ENCODE data around the gene SLC22A2. TPM values are rescaled to one million over a fixed set of nuclear protein-coding genes. Genes with fewer than 3 reads are reported as not detected.

The SLC22A2 gene
- total and polyA plus RNA-seq, 9 of the 15 experiments (the other 6 are each of a cell fraction or from before 2014, with no cell fraction given): not detected

GRCh38 chr6:160198606-160199211, 59.9 kb downstream of the SLC22A2 start (continued):
- TF ChIP-seq ZHX1 (conservative IDR thresholded peaks at IDR 0.05; ENCODE audit: low read length): no peak
- no peak for TF ChIP-seq IRF9 (tag; IDR thresholded peaks at IDR 0.05)
- no peak for TF ChIP-seq TEAD2 (tag; IDR thresholded peaks at IDR 0.05)
- no peak for TF ChIP-seq ILF3 (IDR thresholded peaks at IDR 0.05; ENCODE audit: borderline replicate concordance)
- TF ChIP-seq, protein P1, sequence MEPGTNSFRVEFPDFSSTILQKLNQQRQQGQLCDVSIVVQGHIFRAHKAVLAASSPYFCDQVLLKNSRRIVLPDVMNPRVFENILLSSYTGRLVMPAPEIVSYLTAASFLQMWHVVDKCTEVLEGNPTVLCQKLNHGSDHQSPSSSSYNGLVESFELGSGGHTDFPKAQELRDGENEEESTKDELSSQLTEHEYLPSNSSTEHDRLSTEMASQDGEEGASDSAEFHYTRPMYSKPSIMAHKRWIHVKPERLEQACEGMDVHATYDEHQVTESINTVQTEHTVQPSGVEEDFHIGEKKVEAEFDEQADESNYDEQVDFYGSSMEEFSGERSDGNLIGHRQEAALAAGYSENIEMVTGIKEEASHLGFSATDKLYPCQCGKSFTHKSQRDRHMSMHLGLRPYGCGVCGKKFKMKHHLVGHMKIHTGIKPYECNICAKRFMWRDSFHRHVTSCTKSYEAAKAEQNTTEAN (CRISPR knock-in tag; IDR thresholded peaks at IDR 0.05): no peak
- no peak for TF ChIP-seq MCM7 (IDR thresholded peaks at IDR 0.05)
- no peak for TF ChIP-seq PREB (CRISPR knock-in tag; IDR thresholded peaks at IDR 0.05)
- TF ChIP-seq C11orf30 (IDR thresholded peaks at IDR 0.05; ENCODE audit: low read depth): no peak
- TF ChIP-seq ZNF140 (CRISPR knock-in tag; IDR thresholded peaks at IDR 0.05): no peak
- no peak for TF ChIP-seq SMARCC2 (IDR thresholded peaks at IDR 0.05; ENCODE audit: low read depth)
- TF ChIP-seq NFIC (IDR thresholded peaks at IDR 0.05): no peak

Data from K562 (cell line).